Measurements from ENCODE around the gene GTF3C5.

Gene GTF3C5

DNA sequence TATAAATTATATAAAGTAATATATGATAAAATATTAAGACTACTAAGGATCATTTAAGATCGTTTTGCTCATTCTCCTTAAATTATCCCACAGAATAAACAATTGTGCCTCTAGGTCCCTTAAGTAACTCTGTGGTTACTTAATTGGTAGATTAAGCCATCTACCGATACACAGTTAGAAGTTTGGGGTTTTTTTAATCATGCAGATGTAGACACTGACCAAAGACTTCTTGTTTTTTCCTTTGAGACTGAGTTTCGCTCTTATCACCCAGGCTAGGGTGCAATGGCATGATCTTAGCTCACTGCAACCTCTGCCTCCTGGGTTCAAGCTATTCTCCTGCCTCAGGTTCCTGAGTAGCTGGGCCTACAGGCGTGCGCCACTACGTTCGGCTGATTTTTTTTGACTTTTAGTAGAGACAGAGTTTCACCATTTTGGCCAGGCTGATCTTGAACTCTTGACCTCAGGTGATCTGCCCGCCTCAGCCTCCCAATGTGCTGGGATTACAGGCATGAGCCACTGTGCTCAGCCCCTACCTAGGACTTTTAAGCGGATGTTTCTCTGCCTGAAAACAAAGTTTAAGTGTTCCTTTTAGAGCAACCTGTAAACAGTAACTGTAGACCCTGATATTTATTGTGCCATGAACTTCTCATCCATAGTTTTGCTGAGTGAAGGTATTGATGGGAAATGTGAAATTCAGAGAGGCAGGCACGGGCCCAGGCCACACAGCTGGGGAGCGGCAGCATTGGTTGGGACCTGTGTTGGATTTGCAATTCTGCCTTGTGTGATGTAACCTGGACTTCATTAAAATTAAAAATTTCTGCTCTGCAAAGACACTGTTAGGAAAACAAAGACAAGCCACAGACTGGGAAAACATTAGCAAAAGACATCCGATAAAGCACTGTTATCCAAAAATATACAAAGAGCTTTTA is 42.6 kb downstream of the GTF3C5 start:
- TF ChIP-seq, protein P1, sequence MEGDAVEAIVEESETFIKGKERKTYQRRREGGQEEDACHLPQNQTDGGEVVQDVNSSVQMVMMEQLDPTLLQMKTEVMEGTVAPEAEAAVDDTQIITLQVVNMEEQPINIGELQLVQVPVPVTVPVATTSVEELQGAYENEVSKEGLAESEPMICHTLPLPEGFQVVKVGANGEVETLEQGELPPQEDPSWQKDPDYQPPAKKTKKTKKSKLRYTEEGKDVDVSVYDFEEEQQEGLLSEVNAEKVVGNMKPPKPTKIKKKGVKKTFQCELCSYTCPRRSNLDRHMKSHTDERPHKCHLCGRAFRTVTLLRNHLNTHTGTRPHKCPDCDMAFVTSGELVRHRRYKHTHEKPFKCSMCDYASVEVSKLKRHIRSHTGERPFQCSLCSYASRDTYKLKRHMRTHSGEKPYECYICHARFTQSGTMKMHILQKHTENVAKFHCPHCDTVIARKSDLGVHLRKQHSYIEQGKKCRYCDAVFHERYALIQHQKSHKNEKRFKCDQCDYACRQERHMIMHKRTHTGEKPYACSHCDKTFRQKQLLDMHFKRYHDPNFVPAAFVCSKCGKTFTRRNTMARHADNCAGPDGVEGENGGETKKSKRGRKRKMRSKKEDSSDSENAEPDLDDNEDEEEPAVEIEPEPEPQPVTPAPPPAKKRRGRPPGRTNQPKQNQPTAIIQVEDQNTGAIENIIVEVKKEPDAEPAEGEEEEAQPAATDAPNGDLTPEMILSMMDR (conservative IDR thresholded peaks at IDR 0.05; ENCODE audit: low read depth, low read length), result no peak
- H3K27me3 ChIP-seq (ENCODE audit: insufficient read depth, low read depth), result no peaks in the 10 kb centered on the region; the same call in 1 of the 2 replicates
- H3K36me3 ChIP-seq (ENCODE audit: insufficient read depth), result no peaks in the 10 kb centered on the region
- no peak overlapping the region for H2AFZ ChIP-seq (ENCODE audit: low read depth)
- no peak overlapping the region for H3K4me2 ChIP-seq
- H3K79me2 ChIP-seq (ENCODE audit: insufficient read depth, low read depth), result no peaks in the 10 kb centered on the region
- H3K9ac ChIP-seq, result no peak overlapping the region
- no peaks in the 10 kb centered on the region for H3K4me1 ChIP-seq (ENCODE audit: low read depth, poor library complexity, severe bottlenecking)
- H3K27ac ChIP-seq, result no peak overlapping the region
- no peaks in the 10 kb centered on the region for H4K20me1 ChIP-seq (ENCODE audit: insufficient read depth)
- H3K4me3 ChIP-seq (IDR thresholded peaks at IDR 0.05; ENCODE audit: insufficient read depth, low read depth, low read length), result no peak overlapping the region

DNA sequence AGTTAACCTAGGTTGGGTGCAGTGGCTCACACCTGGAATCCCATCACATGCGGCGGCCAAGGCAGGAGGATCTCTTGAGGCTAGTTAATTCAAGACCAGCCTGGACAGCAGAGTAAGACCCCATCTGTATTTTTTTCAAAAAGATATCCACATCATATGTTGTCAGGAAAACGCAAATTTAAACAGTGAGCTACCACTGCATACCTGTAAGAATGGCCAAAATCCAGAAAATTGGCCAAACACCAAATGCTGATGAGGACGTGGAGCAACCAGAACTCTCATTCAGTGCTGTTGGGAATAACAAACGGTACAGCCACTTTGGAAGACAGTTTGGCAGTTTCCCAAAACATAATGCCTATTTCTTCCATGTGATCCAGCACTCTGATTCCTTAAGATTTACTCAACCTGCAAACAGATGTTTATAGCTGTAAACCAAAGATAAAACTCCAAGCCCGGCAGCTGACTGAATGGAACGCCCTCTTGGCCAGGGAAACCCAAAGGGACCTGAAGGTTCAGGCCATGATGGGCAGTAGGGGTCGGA is 43.4 kb downstream of the GTF3C5 start:
- no peaks in the 10 kb centered on the region for H3K36me3 ChIP-seq (ENCODE audit: insufficient read depth)
- H3K27ac ChIP-seq, result no peak overlapping the region
- H3K4me3 ChIP-seq (IDR thresholded peaks at IDR 0.05; ENCODE audit: insufficient read depth, low read depth, low read length), result no peak overlapping the region
- H3K4me2 ChIP-seq, result no peak overlapping the region
- H2AFZ ChIP-seq (ENCODE audit: low read depth), result no peak overlapping the region
- H3K27me3 ChIP-seq (ENCODE audit: insufficient read depth, low read depth), result peaks cover 4% of the 10 kb centered on the region
- H3K79me2 ChIP-seq (ENCODE audit: insufficient read depth, low read depth), result no peaks in the 10 kb centered on the region
- no peak overlapping the region for H3K9ac ChIP-seq
- no peaks in the 10 kb centered on the region for H4K20me1 ChIP-seq (ENCODE audit: insufficient read depth)
- TF ChIP-seq, protein P1 (conservative IDR thresholded peaks at IDR 0.05; ENCODE audit: low read depth, low read length), result no peak
- no peaks in the 10 kb centered on the region for H3K4me1 ChIP-seq (ENCODE audit: low read depth, poor library complexity, severe bottlenecking)

DNA sequence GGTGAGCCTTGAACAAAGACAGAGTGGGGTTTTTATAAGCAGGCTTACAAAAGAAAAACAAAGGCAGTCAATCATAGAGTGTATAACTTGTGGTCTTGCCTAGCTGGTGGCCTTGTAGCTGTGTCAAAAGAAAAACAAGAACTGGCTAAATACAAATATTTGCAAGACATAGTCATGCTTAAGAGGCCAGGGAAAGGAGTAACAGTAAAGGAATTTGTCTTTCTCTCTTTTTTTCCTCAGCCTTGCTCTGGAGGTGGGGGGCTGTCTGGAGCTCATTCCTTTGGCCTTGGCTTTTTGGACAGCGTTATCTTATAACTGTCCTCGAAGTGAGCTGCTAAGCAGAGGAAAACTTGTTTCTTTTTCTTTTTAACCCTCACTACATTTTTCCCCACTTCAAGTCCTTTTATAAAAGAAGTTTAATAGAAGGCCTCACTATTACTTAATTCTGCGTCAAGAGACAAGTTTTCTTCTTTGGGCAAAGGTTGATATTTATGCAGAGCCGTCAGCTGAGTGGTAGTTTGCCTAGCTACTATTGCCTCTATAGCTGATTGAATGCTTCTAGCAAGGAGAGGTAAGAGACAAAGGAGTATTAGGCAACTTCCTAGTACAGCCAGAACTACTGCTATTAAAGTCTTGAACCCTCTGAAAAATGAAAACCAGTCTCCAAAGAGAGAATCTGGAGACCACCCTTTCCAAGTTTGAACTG is 45.3 kb downstream of the GTF3C5 start:
- H3K4me3 ChIP-seq (IDR thresholded peaks at IDR 0.05; ENCODE audit: insufficient read depth, low read depth, low read length), result no peak overlapping the region
- H3K36me3 ChIP-seq (ENCODE audit: insufficient read depth), result no peaks in the 10 kb centered on the region
- H2AFZ ChIP-seq (ENCODE audit: low read depth), result no peak overlapping the region
- no peaks in the 10 kb centered on the region for H4K20me1 ChIP-seq (ENCODE audit: insufficient read depth)
- H3K27ac ChIP-seq, result no peak overlapping the region
- H3K79me2 ChIP-seq (ENCODE audit: insufficient read depth, low read depth), result no peaks in the 10 kb centered on the region
- TF ChIP-seq, protein P1 (conservative IDR thresholded peaks at IDR 0.05; ENCODE audit: low read depth, low read length), result no peak
- no peak overlapping the region for H3K4me2 ChIP-seq
- peaks cover 13% of the 10 kb centered on the region for H3K27me3 ChIP-seq (ENCODE audit: insufficient read depth, low read depth)
- no peak overlapping the region for H3K9ac ChIP-seq
- no peaks in the 10 kb centered on the region for H3K4me1 ChIP-seq (ENCODE audit: low read depth, poor library complexity, severe bottlenecking)

DNA sequence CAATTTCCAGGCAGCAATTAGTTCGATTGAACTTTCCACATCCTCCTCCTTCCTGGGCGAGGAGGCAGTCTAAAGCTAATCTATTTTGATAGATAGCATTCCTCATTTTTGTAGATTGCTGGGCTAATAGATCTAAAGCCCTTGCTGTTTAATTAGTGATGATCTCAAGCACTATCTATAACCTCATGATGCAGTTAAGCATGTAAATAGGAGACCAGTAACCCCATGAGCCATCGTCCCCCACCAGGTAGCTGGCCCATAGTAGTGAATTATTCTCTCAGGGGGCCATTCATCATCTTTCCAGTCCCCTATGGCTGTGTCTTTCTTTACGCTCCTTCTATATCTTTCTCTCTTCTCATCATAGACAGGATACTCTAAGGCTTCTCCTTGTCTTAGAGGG is 45.9 kb downstream of the GTF3C5 start:
- H3K27me3 ChIP-seq (ENCODE audit: insufficient read depth, low read depth), result peaks cover 13% of the 10 kb centered on the region
- TF ChIP-seq, protein P1 (conservative IDR thresholded peaks at IDR 0.05; ENCODE audit: low read depth, low read length), result no peak
- H3K9ac ChIP-seq, result no peak overlapping the region
- no peak overlapping the region for H3K4me3 ChIP-seq (IDR thresholded peaks at IDR 0.05; ENCODE audit: insufficient read depth, low read depth, low read length)
- H3K27ac ChIP-seq, result no peak overlapping the region
- no peak overlapping the region for H3K4me2 ChIP-seq
- H3K36me3 ChIP-seq (ENCODE audit: insufficient read depth), result no peaks in the 10 kb centered on the region
- H2AFZ ChIP-seq (ENCODE audit: low read depth), result no peak overlapping the region
- H3K79me2 ChIP-seq (ENCODE audit: insufficient read depth, low read depth), result no peaks in the 10 kb centered on the region
- no peaks in the 10 kb centered on the region for H4K20me1 ChIP-seq (ENCODE audit: insufficient read depth)
- H3K4me1 ChIP-seq (ENCODE audit: low read depth, poor library complexity, severe bottlenecking), result no peaks in the 10 kb centered on the region
